Activated CD4-positive, alpha-beta T cell treated with anti-CD3 and anti-CD28 coated beads, Interleukin-10, Interleukin-2, amounts not matched to agents 100 ng/mL and 50 ng/mL, durations not matched to agents 16 hours and 8 hours (primary cell): ENCODE measurements around the gene RPGRIP1.
"Not testable (repeated sequence)": the region's sequence is repeated elsewhere in the genome, so short reads cannot be mapped to it uniquely, and the experiment has no call there.

ENCODE experiments used
- DNase-seq: peaks from one replicate; pipeline ENCODE4 v3.0.0-alpha.2; 2020

RPGRIP1 gene

GRCh38 chr14:21279783-21280182 is at the start of gene RPGRIP1:
Gene RPGRIP1 (plus strand): TSS chr14:21280083. CDS start chr14:21287977, 7,894 bp downstream.
- DNase-seq, result no peak

- DNase-seq, result peak; percentile 29
Observed at GRCh38 chr14:21231020-21231652, 48.7 kb upstream of the RPGRIP1 start.

DNA sequence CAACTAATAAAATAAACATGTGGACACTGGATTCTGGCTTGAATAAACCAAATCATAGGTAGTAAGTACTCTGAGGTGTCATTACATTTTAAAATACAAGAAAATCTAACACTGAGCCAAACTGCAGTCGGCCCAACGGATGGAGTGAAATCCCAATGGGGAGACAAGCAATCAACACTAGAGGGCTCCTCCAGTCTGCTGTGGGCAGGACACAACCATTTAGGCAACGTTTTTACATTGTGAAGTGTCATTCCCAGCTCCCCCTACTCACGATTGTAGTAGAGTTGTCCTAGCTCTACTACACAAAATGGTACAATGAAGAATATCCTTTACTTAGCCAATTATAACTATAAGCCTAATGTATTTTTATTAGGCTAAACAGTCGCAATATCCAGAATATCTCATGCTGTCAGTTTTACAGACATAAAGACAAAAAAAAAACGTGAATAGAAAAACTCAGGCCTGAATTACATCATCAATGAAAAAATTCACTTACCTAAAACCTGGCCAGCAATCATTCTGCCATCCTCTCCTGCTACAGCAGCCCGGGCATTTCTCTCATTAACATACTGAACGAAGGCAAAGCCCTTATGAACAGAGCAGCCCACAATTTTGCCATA is 46.3 kb upstream of the RPGRIP1 start:
- DNase-seq, result peak; percentile 31

DNA sequence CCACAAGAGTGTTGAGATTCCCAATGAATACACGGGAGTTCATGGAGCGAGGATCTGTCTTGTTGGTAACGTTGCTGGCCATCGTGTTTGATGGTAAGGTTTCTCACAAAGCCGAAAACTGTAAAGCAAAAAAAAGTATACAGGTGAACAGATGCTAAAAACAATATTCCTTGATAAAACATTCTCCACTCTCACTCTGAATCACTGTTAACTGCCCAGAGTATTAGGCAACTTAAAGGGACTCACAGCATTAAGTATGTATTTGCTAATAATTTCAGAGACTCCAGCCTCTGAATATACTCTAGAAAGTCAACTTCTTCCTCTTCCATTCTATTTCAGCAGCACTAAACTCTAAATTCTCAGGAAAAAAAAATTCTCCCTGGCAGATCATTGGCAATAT is 45.8 kb upstream of the RPGRIP1 start:
- no peak for DNase-seq

GRCh38 chr14:21236948-21237797 is 42.7 kb upstream of the RPGRIP1 start:
- DNase-seq, result no peak

GRCh38 chr14:21238823-21239518 is 40.9 kb upstream of the RPGRIP1 start:
- no peak for DNase-seq

- DNase-seq, result no peak
Observed at GRCh38 chr14:21240417-21240816, 39.5 kb upstream of the RPGRIP1 start.

DNA sequence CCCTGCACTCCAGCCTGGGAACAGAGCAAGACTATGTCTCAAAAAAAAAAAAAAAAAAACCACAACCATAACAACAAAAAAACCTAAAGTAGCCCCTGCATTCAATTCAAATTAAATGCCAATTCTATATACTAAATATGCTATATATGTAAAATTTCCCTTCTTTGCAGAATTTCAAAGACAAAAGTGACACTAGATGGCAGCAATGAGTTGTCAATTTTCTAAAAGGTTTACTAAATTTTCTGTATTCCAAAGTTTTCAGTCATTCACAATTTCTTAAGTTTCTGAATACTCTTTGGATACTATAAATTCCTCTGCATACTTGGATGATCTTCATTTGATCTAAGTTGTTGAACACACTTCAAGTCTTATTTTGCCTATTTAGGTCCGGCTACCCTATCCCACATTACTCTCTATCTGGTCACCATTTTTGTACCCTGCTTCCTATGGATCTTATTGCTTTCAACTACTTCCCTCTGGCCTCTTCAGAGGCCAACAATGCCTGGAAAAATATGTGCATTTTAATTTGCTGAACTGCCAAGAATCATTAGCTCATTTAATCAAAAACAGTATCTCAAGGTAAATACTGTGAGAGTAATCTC is 38.6 kb upstream of the RPGRIP1 start:
- no peak for DNase-seq

DNA sequence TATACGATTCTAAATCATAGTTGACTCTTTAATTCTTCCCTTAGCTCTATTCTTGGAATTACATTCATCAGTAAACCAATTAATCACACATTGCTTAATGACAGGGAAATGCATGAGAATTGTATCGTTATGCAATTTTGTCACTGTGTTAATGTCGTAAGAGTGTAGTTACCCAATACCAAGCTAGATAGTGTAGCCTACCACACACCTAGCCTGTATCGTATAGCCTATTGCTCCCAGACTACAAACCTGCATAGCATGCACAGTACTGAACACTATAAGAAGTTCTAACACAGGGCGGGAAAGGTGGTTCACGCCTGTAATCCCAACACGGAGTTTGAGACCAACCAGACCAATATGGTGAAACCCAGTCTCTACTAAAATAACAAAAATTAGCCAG is 35.3 kb upstream of the RPGRIP1 start:
- no peak for DNase-seq

DNA sequence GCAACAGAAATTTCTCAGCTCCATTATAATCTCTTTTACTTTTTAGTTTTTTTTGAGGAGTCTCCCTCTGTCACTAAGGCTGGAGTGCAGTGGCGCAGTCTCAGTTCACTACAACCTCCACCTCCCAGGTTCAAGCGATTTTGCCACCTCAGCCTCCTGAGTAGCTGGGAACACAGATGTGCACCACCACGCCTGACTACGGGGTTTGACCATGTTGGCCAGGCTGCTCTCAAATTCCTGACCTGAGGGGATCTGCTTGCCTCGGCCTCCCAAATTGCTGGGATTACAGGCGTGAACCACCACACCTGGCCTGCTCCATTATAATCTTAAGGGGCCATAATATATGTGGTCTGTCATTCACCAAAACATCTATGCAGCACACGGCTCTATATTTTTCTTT is 34.1 kb upstream of the RPGRIP1 start:
- DNase-seq, result no peak

DNA sequence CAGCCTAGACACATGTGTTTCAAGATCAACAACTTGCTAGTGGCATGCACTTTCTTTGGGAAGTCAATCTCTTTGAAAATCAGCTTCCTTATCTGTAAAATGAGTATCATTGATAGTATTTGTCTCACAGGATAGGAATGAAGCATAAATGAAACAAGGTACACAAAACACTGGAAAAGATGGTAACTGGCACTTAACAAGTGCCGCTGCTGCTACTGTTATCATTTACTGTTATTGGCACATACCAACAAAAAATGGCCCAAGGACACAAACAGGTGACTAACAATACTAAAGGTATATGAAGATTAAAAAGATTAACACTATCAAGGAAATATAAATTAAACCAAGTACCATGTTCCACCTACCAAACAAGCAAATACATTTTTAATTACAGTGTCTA is 31.5 kb upstream of the RPGRIP1 start:
- no peak for DNase-seq

DNA sequence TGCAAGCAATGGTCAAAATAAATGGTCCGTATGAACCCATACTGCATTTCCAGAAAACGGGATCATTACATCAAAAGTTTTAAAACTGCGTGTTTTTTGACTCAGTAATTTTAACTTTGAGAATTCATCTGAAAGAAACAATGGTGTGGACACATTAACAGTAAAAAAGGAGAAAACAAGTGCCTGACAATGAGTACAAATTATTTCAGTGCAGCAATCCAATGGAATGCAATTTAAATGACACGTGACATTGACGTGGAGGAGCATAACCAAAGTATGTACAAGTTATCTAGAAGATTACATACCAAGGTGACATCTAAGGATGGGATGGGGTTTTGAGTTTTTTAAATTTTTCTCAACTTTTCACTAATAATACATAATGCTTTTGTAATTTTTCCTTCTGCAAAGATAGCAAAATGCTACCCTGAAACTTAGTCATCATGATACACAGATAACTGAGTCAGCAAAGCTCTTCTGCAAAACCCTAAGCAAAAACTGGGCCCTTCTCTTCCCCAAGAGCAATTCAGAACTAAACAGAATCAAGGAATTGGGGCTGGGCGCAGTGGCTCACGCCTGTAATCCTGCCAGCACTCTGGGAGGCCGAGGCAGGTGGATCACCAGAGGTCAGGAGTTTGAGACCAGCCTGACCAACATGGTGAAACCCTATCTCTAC is 31.0 kb upstream of the RPGRIP1 start:
- no peak for DNase-seq

GRCh38 chr14:21251215-21251614 is 28.7 kb upstream of the RPGRIP1 start:
- DNase-seq, result no peak

- DNase-seq, result no peak
Observed at GRCh38 chr14:21252149-21252548, 27.7 kb upstream of the RPGRIP1 start.

DNA sequence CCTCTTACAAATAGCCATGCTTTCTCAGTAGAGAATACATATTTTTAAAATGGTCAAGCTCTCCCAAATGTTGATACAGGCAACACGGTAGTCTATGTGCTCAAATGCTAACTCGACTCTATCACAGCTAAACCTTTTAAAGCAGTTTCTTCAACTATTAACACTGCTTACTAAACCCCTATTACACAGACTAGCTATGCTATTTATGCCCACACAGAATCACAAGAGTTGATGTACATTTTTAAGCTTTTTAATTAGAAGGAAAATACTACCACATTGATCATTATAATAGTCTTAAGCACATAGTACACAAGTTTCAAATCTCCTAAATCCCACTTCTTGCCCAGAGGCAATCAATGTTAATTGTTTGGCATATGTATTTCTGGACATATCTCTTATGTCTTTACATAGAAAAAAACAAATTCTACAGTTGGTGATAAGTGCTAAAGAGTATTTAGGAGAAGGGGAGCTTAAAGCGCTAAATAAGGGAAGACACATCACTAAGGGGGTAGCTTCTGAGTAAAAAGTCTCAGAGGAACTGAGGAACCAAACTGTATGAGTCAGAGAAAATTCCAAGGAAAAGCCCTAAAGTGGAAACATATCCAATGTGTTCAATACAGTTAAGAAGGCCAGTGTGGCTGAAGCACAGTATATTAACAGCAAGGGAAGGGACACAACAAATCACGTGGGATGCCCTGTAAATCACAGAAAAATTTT is 24.3 kb upstream of the RPGRIP1 start:
- no peak for DNase-seq

DNA sequence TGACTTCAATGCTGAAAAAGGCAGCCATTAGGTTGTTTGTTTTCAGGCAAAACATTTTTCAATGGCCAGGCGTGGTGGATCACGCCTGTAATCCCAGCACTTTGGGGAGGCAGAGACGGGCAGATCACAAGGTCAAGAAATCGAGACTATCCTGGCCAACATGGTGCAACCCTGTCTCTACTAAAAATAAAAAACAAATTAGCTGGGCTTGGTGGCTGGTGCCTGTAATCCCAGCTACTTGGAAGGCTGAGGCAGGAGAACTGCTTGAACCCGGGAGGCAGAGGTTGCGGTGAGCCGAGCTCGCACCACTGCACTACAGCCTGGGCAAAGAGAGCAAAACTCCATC is 23.8 kb upstream of the RPGRIP1 start:
- not testable (repeated sequence) for DNase-seq

DNA sequence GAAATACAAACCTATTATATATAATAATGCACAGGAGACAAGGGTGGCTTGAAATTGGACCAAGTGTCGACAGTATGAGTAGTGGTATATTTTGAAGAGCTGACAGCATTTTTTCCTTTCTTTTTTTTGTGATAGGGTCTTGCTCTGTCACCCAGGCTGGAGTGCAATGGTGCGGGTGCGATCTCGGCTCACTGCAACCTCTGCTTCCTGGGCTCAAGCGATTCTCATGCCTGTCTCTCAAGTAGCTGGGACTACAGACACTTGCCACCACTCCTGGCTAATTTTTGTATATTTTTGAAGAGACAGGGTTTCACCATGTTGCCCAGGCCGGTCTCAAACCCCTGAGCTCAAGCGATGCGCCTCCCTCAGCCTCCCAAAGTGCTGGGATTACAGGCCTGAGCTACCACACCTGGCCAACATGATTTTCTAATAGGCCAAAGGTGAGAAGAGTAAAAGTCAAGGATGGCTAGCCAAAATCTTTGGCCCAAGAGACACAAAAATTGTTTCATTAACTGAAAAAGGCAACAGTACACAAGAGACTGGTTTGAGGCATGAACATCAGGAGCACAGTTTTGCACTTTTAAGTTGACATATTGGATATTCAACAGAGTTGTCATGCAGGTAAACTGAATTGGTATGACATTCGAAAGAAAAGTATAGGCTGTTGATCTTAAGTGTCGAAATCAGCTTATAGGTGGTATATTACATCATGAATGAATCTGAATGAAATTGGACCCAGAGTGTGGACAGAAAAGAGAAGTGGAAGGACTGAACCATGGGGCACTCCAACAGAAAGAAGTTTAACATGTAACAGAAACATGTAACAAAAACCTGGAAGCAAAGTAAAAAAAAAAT is 23.1 kb upstream of the RPGRIP1 start:
- no peak for DNase-seq

GRCh38 chr14:21257394-21257909 is 22.4 kb upstream of the RPGRIP1 start:
- no peak for DNase-seq

- no peak for DNase-seq
Observed at GRCh38 chr14:21258005-21258888, 21.6 kb upstream of the RPGRIP1 start.
